ENCODE measurements around the gene POLR2M.

The POLR2M gene

DNA sequence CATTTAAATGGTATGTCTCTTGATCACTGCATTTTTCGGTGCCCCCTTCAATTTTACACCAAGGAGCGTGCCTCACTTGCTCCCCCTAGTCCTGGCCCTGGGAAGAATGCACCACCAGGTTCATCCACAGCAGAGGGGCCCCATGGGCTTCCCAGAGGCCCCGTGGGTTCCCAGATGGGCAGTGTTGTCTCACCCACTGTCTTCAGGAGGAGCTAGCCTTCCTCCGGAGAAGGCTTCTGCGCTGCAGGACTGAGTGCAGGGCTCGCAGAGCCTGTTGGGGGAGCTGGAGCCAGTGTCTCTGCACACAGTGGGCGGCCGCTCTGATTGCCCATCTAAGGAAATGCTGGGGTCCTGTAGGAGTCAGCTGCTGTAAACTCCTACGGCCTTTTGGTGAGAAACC, 45.9 kb downstream of the POLR2M start:
- no peak overlapping the region for H3K4me3 ChIP-seq (ENCODE audit: low read depth in 1 of 2, low read length in 2 of 2)
- no peak overlapping the region for H3K9ac ChIP-seq (ENCODE audit: low read depth in 1 of 2, low read length in 2 of 2)
- no peaks in the 10 kb centered on the region for H3K4me1 ChIP-seq (ENCODE audit: control insufficient read depth in 1 of 2, insufficient read depth in 2 of 2, low read length in 2 of 2)
- no peak overlapping the region for H3K27ac ChIP-seq (ENCODE audit: low read depth, low read length)
- no peaks in the 10 kb centered on the region for H3K9me3 ChIP-seq (ENCODE audit: control insufficient read depth in 1 of 2, low read length in 2 of 2)
- H3K36me3 ChIP-seq (ENCODE audit: control insufficient read depth in 1 of 2, insufficient read depth in 2 of 2, low read length in 2 of 2): no peaks in the 10 kb centered on the region
- H3K27me3 ChIP-seq (ENCODE audit: control insufficient read depth in 1 of 2, insufficient read depth in 2 of 2, low read length in 2 of 2): no peaks in the 10 kb centered on the region

DNA sequence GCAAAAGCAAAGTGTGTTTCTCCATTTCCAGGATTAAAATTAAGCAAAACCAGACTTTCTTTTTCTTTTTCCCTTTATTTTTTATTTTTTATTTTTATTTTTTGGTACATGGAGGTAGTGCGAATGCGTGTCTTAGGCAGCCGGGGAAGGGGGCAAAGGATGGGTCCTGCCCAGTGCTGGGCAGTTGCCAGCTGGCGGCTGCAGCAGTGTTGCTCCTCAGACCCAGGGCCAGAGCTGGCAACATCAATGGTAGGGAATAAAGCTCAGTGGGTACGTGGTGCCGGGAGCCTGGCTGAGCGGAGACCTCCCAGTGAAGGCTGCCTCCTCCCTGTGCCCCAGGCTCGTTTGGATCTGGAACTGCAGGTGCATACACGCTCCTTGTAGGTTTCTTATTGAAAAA, 46.3 kb downstream of the POLR2M start:
- Histone ChIP-seq H3K36me3 (ENCODE audit: control insufficient read depth in 1 of 2, insufficient read depth in 2 of 2, low read length in 2 of 2) (no peaks in the 10 kb centered on the region), H3K9ac (ENCODE audit: low read depth in 1 of 2, low read length in 2 of 2) (no peak overlapping the region), H3K27ac (ENCODE audit: low read depth, low read length) (no peak overlapping the region), H3K27me3 (ENCODE audit: control insufficient read depth in 1 of 2, insufficient read depth in 2 of 2, low read length in 2 of 2) (no peaks in the 10 kb centered on the region), H3K4me1 (ENCODE audit: control insufficient read depth in 1 of 2, insufficient read depth in 2 of 2, low read length in 2 of 2) (no peaks in the 10 kb centered on the region), H3K9me3 (ENCODE audit: control insufficient read depth in 1 of 2, low read length in 2 of 2) (no peaks in the 10 kb centered on the region), H3K4me3 (ENCODE audit: low read depth in 1 of 2, low read length in 2 of 2) (no peak overlapping the region)

DNA sequence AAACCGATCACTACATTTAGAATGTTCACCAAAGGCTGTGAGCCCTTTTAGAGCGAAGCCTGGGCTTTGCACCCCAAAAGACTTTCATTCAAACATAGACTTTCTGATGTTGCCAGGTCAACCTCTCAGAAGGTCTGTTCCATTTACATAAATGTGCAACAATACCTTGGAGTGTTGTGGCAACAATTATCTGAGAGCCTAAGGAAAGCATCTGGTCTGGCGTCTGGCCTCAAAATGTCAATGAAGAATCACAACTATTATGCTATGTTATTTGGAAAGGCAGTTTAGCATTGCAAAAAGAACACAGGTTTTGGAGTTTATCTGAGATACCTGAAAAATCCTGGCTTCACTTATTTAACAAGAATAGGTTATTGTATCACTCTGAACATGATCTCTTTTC, 50.0 kb downstream of the POLR2M start:
- no peaks in the 10 kb centered on the region for H3K27me3 ChIP-seq (ENCODE audit: control insufficient read depth in 1 of 2, insufficient read depth in 2 of 2, low read length in 2 of 2)
- no peaks in the 10 kb centered on the region for H3K4me1 ChIP-seq (ENCODE audit: control insufficient read depth in 1 of 2, insufficient read depth in 2 of 2, low read length in 2 of 2)

GRCh38 chr15:57758560-57758959, 52.0 kb downstream of the POLR2M start:
- Histone ChIP-seq H3K9me3 (ENCODE audit: control insufficient read depth in 1 of 2, low read length in 2 of 2) (no peaks in the 10 kb centered on the region), H3K36me3 (ENCODE audit: control insufficient read depth in 1 of 2, insufficient read depth in 2 of 2, low read length in 2 of 2) (no peaks in the 10 kb centered on the region), H3K4me3 (ENCODE audit: low read depth in 1 of 2, low read length in 2 of 2) (no peak overlapping the region), H3K4me1 (ENCODE audit: control insufficient read depth in 1 of 2, insufficient read depth in 2 of 2, low read length in 2 of 2) (no peaks in the 10 kb centered on the region), H3K27me3 (ENCODE audit: control insufficient read depth in 1 of 2, insufficient read depth in 2 of 2, low read length in 2 of 2) (no peaks in the 10 kb centered on the region), H3K9ac (ENCODE audit: low read depth in 1 of 2, low read length in 2 of 2) (no peak overlapping the region), H3K27ac (ENCODE audit: low read depth, low read length) (no peak overlapping the region)

More for the DNA sequence above, 50.0 kb downstream of the POLR2M start:
- no peaks in the 10 kb centered on the region for H3K36me3 ChIP-seq (ENCODE audit: control insufficient read depth in 1 of 2, insufficient read depth in 2 of 2, low read length in 2 of 2)
- no peak overlapping the region for H3K4me3 ChIP-seq (ENCODE audit: low read depth in 1 of 2, low read length in 2 of 2)
- H3K9me3 ChIP-seq (ENCODE audit: control insufficient read depth in 1 of 2, low read length in 2 of 2): no peaks in the 10 kb centered on the region
- no peak overlapping the region for H3K9ac ChIP-seq (ENCODE audit: low read depth in 1 of 2, low read length in 2 of 2)
- H3K27ac ChIP-seq (ENCODE audit: low read depth, low read length): no peak overlapping the region

- H3K27me3 ChIP-seq (ENCODE audit: control insufficient read depth in 1 of 2, insufficient read depth in 2 of 2, low read length in 2 of 2): no peaks in the 10 kb centered on the region
- no peaks in the 10 kb centered on the region for H3K9me3 ChIP-seq (ENCODE audit: control insufficient read depth in 1 of 2, low read length in 2 of 2)
- no peak overlapping the region for H3K4me3 ChIP-seq (ENCODE audit: low read depth in 1 of 2, low read length in 2 of 2)
- no peaks in the 10 kb centered on the region for H3K36me3 ChIP-seq (ENCODE audit: control insufficient read depth in 1 of 2, insufficient read depth in 2 of 2, low read length in 2 of 2)
- no peak overlapping the region for H3K9ac ChIP-seq (ENCODE audit: low read depth in 1 of 2, low read length in 2 of 2)
- H3K4me1 ChIP-seq (ENCODE audit: control insufficient read depth in 1 of 2, insufficient read depth in 2 of 2, low read length in 2 of 2): no peaks in the 10 kb centered on the region
- H3K27ac ChIP-seq (ENCODE audit: low read depth, low read length): no peak overlapping the region
Observed at GRCh38 chr15:57761562-57761961, 55.0 kb downstream of the POLR2M start.

DNA sequence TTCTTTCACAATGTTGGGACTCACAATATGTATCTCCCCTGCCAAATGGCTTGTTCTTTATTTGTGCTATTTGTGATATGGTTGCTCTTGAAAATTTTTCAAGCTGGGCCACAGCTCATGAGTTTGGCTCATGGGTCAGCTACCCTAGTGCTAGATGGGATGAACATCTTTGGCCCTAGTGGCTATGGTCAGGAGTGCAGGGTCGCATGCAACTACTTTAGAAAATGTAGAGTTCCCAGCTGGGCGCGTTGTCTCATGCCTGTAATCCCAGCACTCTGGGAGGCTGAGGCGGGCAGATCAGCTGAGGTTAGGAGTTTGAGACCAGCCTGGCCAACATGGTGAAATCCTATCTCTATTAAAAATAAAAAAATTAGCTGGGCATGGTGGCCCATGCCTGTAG, 55.8 kb downstream of the POLR2M start:
- Histone ChIP-seq H3K9ac (ENCODE audit: low read depth in 1 of 2, low read length in 2 of 2) (no peak overlapping the region), H3K27me3 (ENCODE audit: control insufficient read depth in 1 of 2, insufficient read depth in 2 of 2, low read length in 2 of 2) (no peaks in the 10 kb centered on the region), H3K36me3 (ENCODE audit: control insufficient read depth in 1 of 2, insufficient read depth in 2 of 2, low read length in 2 of 2) (no peaks in the 10 kb centered on the region), H3K4me1 (ENCODE audit: control insufficient read depth in 1 of 2, insufficient read depth in 2 of 2, low read length in 2 of 2) (no peaks in the 10 kb centered on the region), H3K4me3 (ENCODE audit: low read depth in 1 of 2, low read length in 2 of 2) (no peak overlapping the region), H3K27ac (ENCODE audit: low read depth, low read length) (no peak overlapping the region), H3K9me3 (ENCODE audit: control insufficient read depth in 1 of 2, low read length in 2 of 2) (no peaks in the 10 kb centered on the region)

GRCh38 chr15:57763176-57763964, 56.9 kb downstream of the POLR2M start:
- Histone ChIP-seq H3K27me3 (ENCODE audit: control insufficient read depth in 1 of 2, insufficient read depth in 2 of 2, low read length in 2 of 2) (no peaks in the 10 kb centered on the region), H3K4me3 (ENCODE audit: low read depth in 1 of 2, low read length in 2 of 2) (no peak overlapping the region), H3K36me3 (ENCODE audit: control insufficient read depth in 1 of 2, insufficient read depth in 2 of 2, low read length in 2 of 2) (no peaks in the 10 kb centered on the region), H3K9ac (ENCODE audit: low read depth in 1 of 2, low read length in 2 of 2) (no peak overlapping the region), H3K9me3 (ENCODE audit: control insufficient read depth in 1 of 2, low read length in 2 of 2) (no peaks in the 10 kb centered on the region), H3K27ac (ENCODE audit: low read depth, low read length) (no peak overlapping the region), H3K4me1 (ENCODE audit: control insufficient read depth in 1 of 2, insufficient read depth in 2 of 2, low read length in 2 of 2) (no peaks in the 10 kb centered on the region)
